Amniotic stem cell (primary cell): Measurements from ENCODE around the gene ZNF346.

ENCODE experiments used
- DNase-seq: peaks from one replicate; lab custom pipeline; 2025; lab: John Stamatoyannopoulos, UW

The ZNF346 gene

GRCh38 chr5:177123789-177124485 lies 101.4 kb downstream of the ZNF346 start:
- DNase-seq: no peak

- no peak for DNase-seq
These were observed 102.0 kb downstream of the ZNF346 start for GRCh38 chr5:177124486-177124991.

- no peak for DNase-seq
These were observed 104.3 kb downstream of the ZNF346 start for GRCh38 chr5:177126771-177127170.

GRCh38 chr5:177128551-177128981 lies 106.1 kb downstream of the ZNF346 start:
- no peak for DNase-seq

GRCh38 chr5:177130211-177131018 lies 107.9 kb downstream of the ZNF346 start:
- DNase-seq: no peak
